ENCODE data around the gene NDUFB7.

DNA sequence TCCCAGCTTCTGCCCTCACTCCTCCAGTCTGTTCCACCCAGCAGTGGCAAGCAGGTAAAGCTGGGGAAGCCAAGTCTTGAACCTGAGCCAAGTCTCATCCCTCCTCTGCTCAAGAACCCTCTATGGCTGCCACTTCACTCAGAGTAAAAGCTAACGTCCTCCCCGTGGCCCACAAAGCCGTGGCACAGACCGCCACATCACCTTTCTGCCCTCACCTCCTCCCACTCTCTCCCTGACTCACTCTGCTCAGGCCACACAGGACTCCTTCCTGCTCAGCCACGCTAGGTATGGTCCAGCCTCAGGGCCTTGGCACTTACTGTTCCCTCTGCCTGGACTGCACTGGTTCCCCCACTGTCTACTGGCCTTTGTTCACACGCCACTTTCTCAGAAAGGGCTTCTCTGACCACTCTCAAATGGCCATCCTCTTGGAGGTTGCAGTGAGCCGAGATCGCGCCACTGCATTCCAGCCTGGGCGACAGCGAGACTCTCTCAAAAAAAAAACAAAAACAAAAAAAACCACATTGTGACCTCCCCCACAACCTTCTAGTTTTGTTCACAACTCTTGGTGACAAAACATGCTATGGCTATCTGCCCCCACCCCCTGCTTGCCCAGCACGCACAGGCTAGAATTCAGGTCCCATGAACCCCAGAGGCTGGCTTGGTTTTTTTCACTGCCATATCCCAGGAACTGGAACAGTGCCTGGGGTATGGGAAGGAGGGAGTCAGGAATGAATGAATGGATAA, 15.8 kb downstream of the NDUFB7 start:
- TF ChIP-seq, protein P1, sequence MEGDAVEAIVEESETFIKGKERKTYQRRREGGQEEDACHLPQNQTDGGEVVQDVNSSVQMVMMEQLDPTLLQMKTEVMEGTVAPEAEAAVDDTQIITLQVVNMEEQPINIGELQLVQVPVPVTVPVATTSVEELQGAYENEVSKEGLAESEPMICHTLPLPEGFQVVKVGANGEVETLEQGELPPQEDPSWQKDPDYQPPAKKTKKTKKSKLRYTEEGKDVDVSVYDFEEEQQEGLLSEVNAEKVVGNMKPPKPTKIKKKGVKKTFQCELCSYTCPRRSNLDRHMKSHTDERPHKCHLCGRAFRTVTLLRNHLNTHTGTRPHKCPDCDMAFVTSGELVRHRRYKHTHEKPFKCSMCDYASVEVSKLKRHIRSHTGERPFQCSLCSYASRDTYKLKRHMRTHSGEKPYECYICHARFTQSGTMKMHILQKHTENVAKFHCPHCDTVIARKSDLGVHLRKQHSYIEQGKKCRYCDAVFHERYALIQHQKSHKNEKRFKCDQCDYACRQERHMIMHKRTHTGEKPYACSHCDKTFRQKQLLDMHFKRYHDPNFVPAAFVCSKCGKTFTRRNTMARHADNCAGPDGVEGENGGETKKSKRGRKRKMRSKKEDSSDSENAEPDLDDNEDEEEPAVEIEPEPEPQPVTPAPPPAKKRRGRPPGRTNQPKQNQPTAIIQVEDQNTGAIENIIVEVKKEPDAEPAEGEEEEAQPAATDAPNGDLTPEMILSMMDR (IDR thresholded peaks at IDR 0.05): no peak
- no peak for TF ChIP-seq POLR2AphosphoS5 (IDR thresholded peaks at IDR 0.05; ENCODE audit: low read depth, low read length)
- no peak for TF ChIP-seq SIN3A (IDR thresholded peaks at IDR 0.05; ENCODE audit: borderline replicate concordance, insufficient read depth, low read depth, low read length)
- TF ChIP-seq, protein P2, sequence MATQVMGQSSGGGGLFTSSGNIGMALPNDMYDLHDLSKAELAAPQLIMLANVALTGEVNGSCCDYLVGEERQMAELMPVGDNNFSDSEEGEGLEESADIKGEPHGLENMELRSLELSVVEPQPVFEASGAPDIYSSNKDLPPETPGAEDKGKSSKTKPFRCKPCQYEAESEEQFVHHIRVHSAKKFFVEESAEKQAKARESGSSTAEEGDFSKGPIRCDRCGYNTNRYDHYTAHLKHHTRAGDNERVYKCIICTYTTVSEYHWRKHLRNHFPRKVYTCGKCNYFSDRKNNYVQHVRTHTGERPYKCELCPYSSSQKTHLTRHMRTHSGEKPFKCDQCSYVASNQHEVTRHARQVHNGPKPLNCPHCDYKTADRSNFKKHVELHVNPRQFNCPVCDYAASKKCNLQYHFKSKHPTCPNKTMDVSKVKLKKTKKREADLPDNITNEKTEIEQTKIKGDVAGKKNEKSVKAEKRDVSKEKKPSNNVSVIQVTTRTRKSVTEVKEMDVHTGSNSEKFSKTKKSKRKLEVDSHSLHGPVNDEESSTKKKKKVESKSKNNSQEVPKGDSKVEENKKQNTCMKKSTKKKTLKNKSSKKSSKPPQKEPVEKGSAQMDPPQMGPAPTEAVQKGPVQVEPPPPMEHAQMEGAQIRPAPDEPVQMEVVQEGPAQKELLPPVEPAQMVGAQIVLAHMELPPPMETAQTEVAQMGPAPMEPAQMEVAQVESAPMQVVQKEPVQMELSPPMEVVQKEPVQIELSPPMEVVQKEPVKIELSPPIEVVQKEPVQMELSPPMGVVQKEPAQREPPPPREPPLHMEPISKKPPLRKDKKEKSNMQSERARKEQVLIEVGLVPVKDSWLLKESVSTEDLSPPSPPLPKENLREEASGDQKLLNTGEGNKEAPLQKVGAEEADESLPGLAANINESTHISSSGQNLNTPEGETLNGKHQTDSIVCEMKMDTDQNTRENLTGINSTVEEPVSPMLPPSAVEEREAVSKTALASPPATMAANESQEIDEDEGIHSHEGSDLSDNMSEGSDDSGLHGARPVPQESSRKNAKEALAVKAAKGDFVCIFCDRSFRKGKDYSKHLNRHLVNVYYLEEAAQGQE (IDR thresholded peaks at IDR 0.05; ENCODE audit: insufficient read depth in 1 of 2, low read depth in 2 of 2, low read length in 1 of 2): no peak
- TF ChIP-seq TCF7L2 (IDR thresholded peaks at IDR 0.05; ENCODE audit: low read depth, low read length): no peak
